Memory B cell (primary cell): Measurements from ENCODE around the gene MRPS18A.

Experiments used
- ATAC-seq: fragments of 150-1000 bp; cut with Tn5 transposase; 2 replicates; pipeline ENCODE4 v1.10.0; 2021; ENCODE audit warnings: low read depth, mild to moderate bottlenecking, moderate library complexity
- DNase-seq, 2 donors: peaks; one replicate each; pipeline ENCODE4 v3.0.0; 2022; ENCODE audit warnings: low spot score in 2 of 2
- H3K27ac Mint-ChIP-seq: one replicate; pipeline ENCODE4 v1.8.0; 2022; ENCODE audit warnings: mild to moderate bottlenecking, moderate library complexity, mixed read lengths
- H3K27me3 Mint-ChIP-seq: one replicate; pipeline ENCODE4 v1.8.0; 2022; ENCODE audit warnings: mixed read lengths
- H3K36me3 Mint-ChIP-seq: one replicate; pipeline ENCODE4 v1.8.0; 2022; ENCODE audit warnings: mild to moderate bottlenecking, mixed read lengths
- H3K4me1 Mint-ChIP-seq: one replicate; pipeline ENCODE4 v1.8.0; 2022; ENCODE audit warnings: mixed read lengths
- H3K4me3 Mint-ChIP-seq: one replicate; pipeline ENCODE4 v1.8.0; 2022; ENCODE audit warnings: mild to moderate bottlenecking, moderate library complexity, mixed read lengths
- H3K9me3 Mint-ChIP-seq: one replicate; pipeline ENCODE4 v1.8.0; 2022; ENCODE audit warnings: mixed read lengths

The MRPS18A gene

GRCh38 chr6:43698584-43699349, 11.2 kb upstream of the MRPS18A start:
- H3K4me3 Mint-ChIP-seq: no peak overlapping the region
- peaks cover 5% of the 10 kb centered on the region for H3K4me1 Mint-ChIP-seq
- DNase-seq (no peak), ATAC-seq (no peak)
- no peak overlapping the region for H3K27ac Mint-ChIP-seq
- peaks cover 3% of the 10 kb centered on the region for H3K27me3 Mint-ChIP-seq
- H3K36me3 Mint-ChIP-seq: no peaks in the 10 kb centered on the region
- no peaks in the 10 kb centered on the region for H3K9me3 Mint-ChIP-seq

- Mint-ChIP-seq H3K4me3 (no peak overlapping the region), H3K27me3 (peaks cover 3% of the 10 kb centered on the region), H3K4me1 (peaks cover 2% of the 10 kb centered on the region), H3K27ac (no peak overlapping the region), H3K9me3 (no peaks in the 10 kb centered on the region), H3K36me3 (no peaks in the 10 kb centered on the region)
- ATAC-seq: no peak
- no peak for DNase-seq
Measured at GRCh38 chr6:43697421-43697820, 9.8 kb upstream of the MRPS18A start.

GRCh38 chr6:43695967-43696291, 8.3 kb upstream of the MRPS18A start:
- Mint-ChIP-seq H3K36me3 (no peaks in the 10 kb centered on the region), H3K4me1 (peaks cover 2% of the 10 kb centered on the region), H3K4me3 (no peak overlapping the region), H3K27ac (no peak overlapping the region), H3K9me3 (no peaks in the 10 kb centered on the region), H3K27me3 (peaks cover 1% of the 10 kb centered on the region)
- ATAC-seq (no peak), DNase-seq (no peak)

- Mint-ChIP-seq H3K4me1 (peaks cover 2% of the 10 kb centered on the region), H3K36me3 (no peaks in the 10 kb centered on the region), H3K27me3 (peaks cover 1% of the 10 kb centered on the region), H3K9me3 (no peaks in the 10 kb centered on the region), H3K27ac (no peak overlapping the region), H3K4me3 (no peak overlapping the region)
- DNase-seq (no peak), ATAC-seq (no peak)
Measured at GRCh38 chr6:43695215-43695966, 7.8 kb upstream of the MRPS18A start.

GRCh38 chr6:43689421-43689820, 1.8 kb upstream of the MRPS18A start:
- Mint-ChIP-seq H3K4me3 (no peak overlapping the region), H3K27me3 (peaks cover under 1% of the 10 kb centered on the region), H3K36me3 (no peaks in the 10 kb centered on the region), H3K4me1 (peaks cover 19% of the 10 kb centered on the region), H3K9me3 (no peaks in the 10 kb centered on the region), H3K27ac (no peak overlapping the region)
- DNase-seq (no peak), ATAC-seq (no peak)

- H3K9me3 Mint-ChIP-seq: no peaks in the 10 kb centered on the region
- no peak for DNase-seq
- peaks cover 39% of the 10 kb centered on the region for H3K4me1 Mint-ChIP-seq
- ATAC-seq: no peak
- H3K27me3 Mint-ChIP-seq: no peaks in the 10 kb centered on the region
- H3K4me3 Mint-ChIP-seq: peak overlapping the region; percentile 90
- H3K36me3 Mint-ChIP-seq: no peaks in the 10 kb centered on the region
- H3K27ac Mint-ChIP-seq: peak overlapping the region; percentile 90
Measured at GRCh38 chr6:43687079-43687436, 533 bp downstream of the MRPS18A start.

- Mint-ChIP-seq H3K27ac (peak overlapping the region; percentile 58), H3K4me1 (peaks cover 39% of the 10 kb centered on the region), H3K9me3 (no peaks in the 10 kb centered on the region), H3K4me3 (peak overlapping the region; percentile 39), H3K36me3 (peaks cover 9% of the 10 kb centered on the region), H3K27me3 (no peaks in the 10 kb centered on the region)
- peak; percentile 68 for ATAC-seq
- no peak for DNase-seq
Measured at GRCh38 chr6:43683708-43684455, 3.7 kb downstream of the MRPS18A start.

- H3K4me3 Mint-ChIP-seq: no peak overlapping the region
- no peak for ATAC-seq
- peaks cover 15% of the 10 kb centered on the region for H3K36me3 Mint-ChIP-seq
- H3K9me3 Mint-ChIP-seq: no peaks in the 10 kb centered on the region
- peaks cover 34% of the 10 kb centered on the region for H3K4me1 Mint-ChIP-seq
- DNase-seq: no peak
- no peaks in the 10 kb centered on the region for H3K27me3 Mint-ChIP-seq
- peak overlapping the region; percentile 70 for H3K27ac Mint-ChIP-seq
Measured at GRCh38 chr6:43682724-43683429, 4.7 kb downstream of the MRPS18A start.

GRCh38 chr6:43681303-43681702, 6.3 kb downstream of the MRPS18A start:
- H3K4me3 Mint-ChIP-seq: no peak overlapping the region
- H3K4me1 Mint-ChIP-seq: peaks cover 28% of the 10 kb centered on the region
- no peak overlapping the region for H3K27ac Mint-ChIP-seq
- no peak for DNase-seq
- peaks cover 17% of the 10 kb centered on the region for H3K36me3 Mint-ChIP-seq
- ATAC-seq: no peak
- no peaks in the 10 kb centered on the region for H3K27me3 Mint-ChIP-seq
- H3K9me3 Mint-ChIP-seq: no peaks in the 10 kb centered on the region

- ATAC-seq (no peak), DNase-seq (no peak)
- Mint-ChIP-seq H3K4me3 (no peak overlapping the region), H3K9me3 (no peaks in the 10 kb centered on the region), H3K27me3 (no peaks in the 10 kb centered on the region), H3K4me1 (peaks cover 27% of the 10 kb centered on the region), H3K36me3 (peaks cover 17% of the 10 kb centered on the region), H3K27ac (no peak overlapping the region)
Measured at GRCh38 chr6:43680308-43681200, 7.0 kb downstream of the MRPS18A start.

- no peaks in the 10 kb centered on the region for H3K9me3 Mint-ChIP-seq
- no peak overlapping the region for H3K27ac Mint-ChIP-seq
- H3K4me1 Mint-ChIP-seq: peaks cover 16% of the 10 kb centered on the region
- H3K27me3 Mint-ChIP-seq: no peaks in the 10 kb centered on the region
- ATAC-seq: no peak
- H3K36me3 Mint-ChIP-seq: peaks cover 20% of the 10 kb centered on the region
- no peak for DNase-seq
- no peak overlapping the region for H3K4me3 Mint-ChIP-seq
Measured at GRCh38 chr6:43679057-43679456, 8.5 kb downstream of the MRPS18A start.

- Mint-ChIP-seq H3K4me3 (no peak overlapping the region), H3K27ac (no peak overlapping the region), H3K36me3 (peaks cover 20% of the 10 kb centered on the region), H3K4me1 (peaks cover 9% of the 10 kb centered on the region), H3K27me3 (no peaks in the 10 kb centered on the region), H3K9me3 (no peaks in the 10 kb centered on the region)
- DNase-seq: no peak
- ATAC-seq: no peak
Measured at GRCh38 chr6:43678341-43678740, 9.2 kb downstream of the MRPS18A start.

- ATAC-seq (no peak), DNase-seq (no peak)
- peaks cover 5% of the 10 kb centered on the region for H3K4me1 Mint-ChIP-seq
- no peak overlapping the region for H3K4me3 Mint-ChIP-seq
- H3K36me3 Mint-ChIP-seq: peaks cover 24% of the 10 kb centered on the region
- no peaks in the 10 kb centered on the region for H3K27me3 Mint-ChIP-seq
- H3K9me3 Mint-ChIP-seq: no peaks in the 10 kb centered on the region
- no peak overlapping the region for H3K27ac Mint-ChIP-seq
Measured at GRCh38 chr6:43677759-43678158, 9.8 kb downstream of the MRPS18A start.
